ENCODE measurements around the gene FAM120B. TPM values are rescaled to one million over a fixed set of nuclear protein-coding genes. Genes with fewer than 3 reads are reported as not detected.

Gene FAM120B
- total RNA-seq, 6 experiments from 2014 or later, result 9.5 to 15.7 (median 13.1) TPM

DNA sequence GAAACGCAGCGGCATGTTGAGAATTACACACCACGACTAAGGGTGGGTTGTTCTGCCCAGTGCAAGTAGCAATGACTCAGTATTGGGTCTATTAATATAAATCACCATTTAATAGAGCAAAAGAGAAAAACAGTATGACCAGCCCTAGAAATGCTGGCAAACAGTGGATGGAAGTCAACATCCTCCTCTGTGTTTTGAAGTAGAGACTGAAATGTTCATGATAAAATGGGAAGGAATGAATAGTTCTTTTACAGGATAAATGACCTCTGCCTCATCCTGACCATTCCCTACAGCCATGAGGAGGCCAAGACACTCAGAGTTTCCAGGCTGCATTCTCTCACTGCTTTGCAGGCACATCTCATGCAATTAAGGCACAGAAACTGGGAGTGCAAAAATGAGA is 134.8 kb downstream of the FAM120B start:
- no peaks in the 10 kb centered on the region for H3K4me1 ChIP-seq
- H3K4me3 ChIP-seq, result no peak overlapping the region
- WGBS (ENCODE audit: insufficient coverage, low coverage, low lambda C conversion rate, missing lambda C conversion rate), result 75% methylated on average over 3 of the region's 3 CpGs
- H3K9me3 ChIP-seq, result no peaks in the 10 kb centered on the region
- H3K27me3 ChIP-seq, result no peaks in the 10 kb centered on the region
- no peak overlapping the region for H3K27ac ChIP-seq
- intact Hi-C loops (cut with DNase I), result no loop called here
- DNase-seq (no peak), ATAC-seq (no peak)
- TF ChIP-seq POLR2A (IDR thresholded peaks at IDR 0.05), result no peak
- TF ChIP-seq, protein P1, sequence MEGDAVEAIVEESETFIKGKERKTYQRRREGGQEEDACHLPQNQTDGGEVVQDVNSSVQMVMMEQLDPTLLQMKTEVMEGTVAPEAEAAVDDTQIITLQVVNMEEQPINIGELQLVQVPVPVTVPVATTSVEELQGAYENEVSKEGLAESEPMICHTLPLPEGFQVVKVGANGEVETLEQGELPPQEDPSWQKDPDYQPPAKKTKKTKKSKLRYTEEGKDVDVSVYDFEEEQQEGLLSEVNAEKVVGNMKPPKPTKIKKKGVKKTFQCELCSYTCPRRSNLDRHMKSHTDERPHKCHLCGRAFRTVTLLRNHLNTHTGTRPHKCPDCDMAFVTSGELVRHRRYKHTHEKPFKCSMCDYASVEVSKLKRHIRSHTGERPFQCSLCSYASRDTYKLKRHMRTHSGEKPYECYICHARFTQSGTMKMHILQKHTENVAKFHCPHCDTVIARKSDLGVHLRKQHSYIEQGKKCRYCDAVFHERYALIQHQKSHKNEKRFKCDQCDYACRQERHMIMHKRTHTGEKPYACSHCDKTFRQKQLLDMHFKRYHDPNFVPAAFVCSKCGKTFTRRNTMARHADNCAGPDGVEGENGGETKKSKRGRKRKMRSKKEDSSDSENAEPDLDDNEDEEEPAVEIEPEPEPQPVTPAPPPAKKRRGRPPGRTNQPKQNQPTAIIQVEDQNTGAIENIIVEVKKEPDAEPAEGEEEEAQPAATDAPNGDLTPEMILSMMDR (IDR thresholded peaks at IDR 0.05), result no peak
- no peaks in the 10 kb centered on the region for H3K36me3 ChIP-seq

DNA sequence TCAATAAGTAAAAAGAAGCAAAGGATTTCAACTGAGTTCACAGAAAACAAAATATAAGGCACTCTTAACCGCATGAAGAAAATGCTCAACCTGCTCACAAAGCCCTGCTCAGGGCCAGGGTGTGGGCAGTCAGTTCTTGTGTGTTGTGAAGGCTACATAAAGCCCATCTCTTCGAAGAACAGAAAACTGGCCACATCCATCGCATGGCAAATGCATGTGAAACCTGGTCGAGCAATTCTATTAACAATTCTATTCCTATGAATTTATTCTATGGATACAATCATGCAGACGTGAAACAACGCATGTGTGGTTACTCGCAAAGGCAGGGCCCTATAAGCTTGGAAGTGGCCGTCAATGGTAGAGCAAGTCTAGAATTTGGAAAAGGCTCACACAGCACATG is 136.0 kb downstream of the FAM120B start:
- DNase-seq (no peak), ATAC-seq (no peak)
- H3K27me3 ChIP-seq, result no peaks in the 10 kb centered on the region
- no peak overlapping the region for H3K4me3 ChIP-seq
- H3K36me3 ChIP-seq, result no peaks in the 10 kb centered on the region
- intact Hi-C loops (cut with DNase I), result no loop called here
- H3K27ac ChIP-seq, result no peak overlapping the region
- TF ChIP-seq, protein P1 (IDR thresholded peaks at IDR 0.05), result no peak
- TF ChIP-seq POLR2A (IDR thresholded peaks at IDR 0.05), result no peak
- H3K9me3 ChIP-seq, result no peaks in the 10 kb centered on the region
- H3K4me1 ChIP-seq, result no peaks in the 10 kb centered on the region
- 82% methylated on average over 7 of the region's 8 CpGs for WGBS (ENCODE audit: insufficient coverage, low coverage, low lambda C conversion rate, missing lambda C conversion rate)

GRCh38 chr6:170443151-170443662 is 136.6 kb downstream of the FAM120B start:
- TF ChIP-seq, protein P1 (IDR thresholded peaks at IDR 0.05), result no peak
- TF ChIP-seq POLR2A (IDR thresholded peaks at IDR 0.05), result no peak
- no peaks in the 10 kb centered on the region for H3K9me3 ChIP-seq
- WGBS (ENCODE audit: insufficient coverage, low coverage, low lambda C conversion rate, missing lambda C conversion rate), result no CpG with 5 or more reads among the region's 8 CpGs
- DNase-seq, result no peak
- no peaks in the 10 kb centered on the region for H3K4me1 ChIP-seq
- no peak for ATAC-seq
- H3K27ac ChIP-seq, result no peak overlapping the region
- intact Hi-C loops (cut with DNase I), result no loop called here
- H3K27me3 ChIP-seq, result no peaks in the 10 kb centered on the region
- no peaks in the 10 kb centered on the region for H3K36me3 ChIP-seq
- no peak overlapping the region for H3K4me3 ChIP-seq

GRCh38 chr6:170444056-170444591 is 137.6 kb downstream of the FAM120B start:
- TF ChIP-seq, protein P1 (IDR thresholded peaks at IDR 0.05), result no peak
- no peak for TF ChIP-seq POLR2A (IDR thresholded peaks at IDR 0.05)
- H3K27me3 ChIP-seq, result no peaks in the 10 kb centered on the region
- intact Hi-C loops (cut with DNase I), result no loop called here
- no peaks in the 10 kb centered on the region for H3K9me3 ChIP-seq
- no peaks in the 10 kb centered on the region for H3K36me3 ChIP-seq
- WGBS (ENCODE audit: insufficient coverage, low coverage, low lambda C conversion rate, missing lambda C conversion rate), result 56% methylated on average over 3 of the region's 18 CpGs
- H3K4me1 ChIP-seq, result no peaks in the 10 kb centered on the region
- no peak for DNase-seq
- ATAC-seq, result peak in 2 of 4 donors; percentile 16 to 38
- H3K4me3 ChIP-seq, result no peak overlapping the region
- H3K27ac ChIP-seq, result no peak overlapping the region
